ENCODE data around the gene BEND3.
"Not testable (repeated sequence)": the region's sequence is repeated elsewhere in the genome, so short reads cannot be mapped to it uniquely, and the experiment has no call there.

BEND3 gene

DNA sequence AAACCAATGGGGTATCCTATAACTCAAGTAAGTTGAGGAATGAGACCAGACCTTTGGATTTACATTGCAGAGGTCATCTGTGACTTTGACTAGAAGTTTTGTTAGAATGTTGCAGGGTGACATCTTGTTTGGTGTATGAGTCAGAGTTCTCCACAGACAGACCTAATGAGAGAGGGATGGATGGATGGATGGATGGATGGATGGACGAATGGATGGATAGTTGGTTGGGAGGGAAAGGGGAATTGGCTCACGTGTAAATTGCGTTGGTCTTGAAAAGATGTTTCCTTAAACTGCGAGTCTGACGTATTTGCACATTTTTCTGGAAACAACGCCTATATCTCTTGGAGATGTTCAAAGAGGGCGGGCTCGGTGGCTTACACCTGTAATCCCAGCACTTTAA, 88.3 kb downstream of the BEND3 start:
- TF ChIP-seq ZFX (IDR thresholded peaks at IDR 0.05) (no peak), CTCF (conservative IDR thresholded peaks at IDR 0.05) (no peak)
- H3K27ac ChIP-seq, result no peak overlapping the region

DNA sequence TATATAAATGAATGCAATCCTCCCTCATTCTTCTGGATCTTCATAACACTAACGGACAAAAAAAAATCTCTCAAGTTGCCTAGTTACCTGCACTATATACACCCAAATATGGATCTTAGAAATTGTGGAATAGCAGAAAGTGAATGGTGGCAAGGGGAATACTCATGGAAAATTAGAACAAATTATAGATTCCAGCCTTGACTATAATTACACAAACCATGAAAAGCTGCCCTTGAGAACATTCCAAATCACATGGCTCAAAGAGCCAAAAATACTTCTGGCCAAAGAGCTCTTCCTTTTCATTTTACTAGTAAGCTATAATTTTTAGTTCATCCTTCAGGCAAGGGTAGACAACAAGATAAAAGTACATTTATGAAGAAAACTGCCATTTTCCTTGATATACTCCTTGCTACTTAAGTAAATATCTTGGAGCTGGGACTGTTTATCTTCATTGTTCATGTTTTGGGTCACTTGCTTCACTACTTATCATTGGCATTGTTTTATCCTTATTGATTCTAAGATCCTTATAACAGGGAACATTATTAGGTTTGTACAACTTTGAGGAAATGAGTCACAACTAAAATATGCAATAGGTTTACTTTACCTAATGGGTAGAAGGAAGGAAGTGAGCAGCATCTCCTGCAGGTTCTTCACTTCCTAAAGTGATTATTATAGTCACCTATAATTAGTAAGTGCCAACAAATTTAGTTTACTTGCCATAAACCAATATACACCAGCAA, 93.7 kb downstream of the BEND3 start:
- no peak for TF ChIP-seq CTCF (conservative IDR thresholded peaks at IDR 0.05)
- TF ChIP-seq ZFX (IDR thresholded peaks at IDR 0.05), result no peak
- H3K27ac ChIP-seq, result no peak overlapping the region

GRCh38 chr6:107020239-107020638, 95.1 kb downstream of the BEND3 start:
- no peak overlapping the region for H3K27ac ChIP-seq
- TF ChIP-seq CTCF (conservative IDR thresholded peaks at IDR 0.05) (no peak), ZFX (IDR thresholded peaks at IDR 0.05) (no peak)

DNA sequence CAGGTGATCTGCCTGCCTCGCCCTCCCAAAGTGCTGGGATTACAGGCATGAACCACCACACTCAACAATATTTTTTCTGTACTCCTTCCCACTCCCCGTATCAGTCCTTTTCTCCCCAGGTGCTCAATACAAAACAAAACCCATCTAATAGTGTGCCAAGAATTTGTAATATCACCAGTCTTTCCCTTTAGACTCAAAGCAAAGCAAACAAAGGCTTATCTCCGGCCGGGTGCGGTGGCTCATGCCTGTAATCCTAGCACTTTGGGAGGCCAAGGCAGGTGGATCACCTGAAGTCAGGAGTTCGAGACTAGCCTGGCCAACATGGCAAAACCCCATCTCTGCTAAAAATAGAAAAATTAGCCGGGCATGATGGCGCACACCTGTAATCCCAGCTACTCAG, 95.7 kb downstream of the BEND3 start:
- H3K27ac ChIP-seq, result not testable (repeated sequence)

DNA sequence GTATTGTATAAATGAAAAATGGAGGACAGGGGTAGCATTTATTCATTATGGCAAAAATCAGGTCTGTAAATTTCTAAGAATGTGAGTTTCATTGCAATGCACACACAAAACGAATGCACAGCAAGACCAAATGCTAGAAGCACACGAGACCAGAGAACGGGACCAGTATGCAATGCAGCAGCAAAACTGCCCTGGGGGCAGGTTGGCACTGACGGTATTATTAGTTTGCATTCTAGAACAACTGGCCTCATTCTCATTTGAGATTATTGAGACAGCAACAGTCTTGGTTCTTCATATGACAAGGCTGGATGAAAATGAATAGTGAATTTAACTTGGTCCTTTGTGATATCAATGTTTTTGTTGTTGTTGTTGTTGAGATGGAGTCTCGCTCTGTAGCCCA, 96.3 kb downstream of the BEND3 start:
- TF ChIP-seq ZFX (IDR thresholded peaks at IDR 0.05), result no peak
- TF ChIP-seq CTCF (conservative IDR thresholded peaks at IDR 0.05), result no peak
- H3K27ac ChIP-seq, result no peak overlapping the region

Measured in C4-2B (cell line).